GM18526 (cell line): ENCODE results near the gene EPN2.

Experiments
- POLR2A ChIP-seq: IDR thresholded peaks from 3 replicates; pipeline ENCODE4 v1.6.1; 2011; ENCODE audit not compliant: insufficient read length; ENCODE audit errors: extremely low read depth

EPN2 gene

GRCh38 chr17:19255279-19255678 lies 18.1 kb downstream of the EPN2 start:
- TF ChIP-seq POLR2A, result no peak

GRCh38 chr17:19258371-19258770 lies 21.2 kb downstream of the EPN2 start:
- no peak for TF ChIP-seq POLR2A

DNA sequence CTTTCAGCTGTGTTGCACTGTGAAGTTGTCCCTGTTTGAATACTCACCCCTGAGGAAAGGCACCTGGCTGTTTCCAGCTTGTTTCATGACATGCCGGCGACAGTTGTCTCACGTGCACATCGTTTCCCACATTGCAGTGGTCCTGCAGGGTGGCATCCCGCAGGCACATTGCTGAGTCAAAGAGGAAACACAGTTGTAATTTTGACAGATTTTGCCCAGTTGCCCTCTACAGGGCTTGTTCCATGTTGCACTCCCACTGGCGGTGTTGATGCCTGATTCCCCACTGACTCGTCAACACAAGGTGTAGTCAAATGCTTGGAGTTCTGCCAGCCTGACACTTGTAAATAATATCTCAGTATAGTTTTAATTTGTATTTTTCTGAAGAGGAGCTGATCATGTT lies 23.8 kb downstream of the EPN2 start:
- no peak for TF ChIP-seq POLR2A

GRCh38 chr17:19261426-19261825 lies 24.3 kb downstream of the EPN2 start:
- TF ChIP-seq POLR2A, result no peak

GRCh38 chr17:19262650-19263631 lies 25.8 kb downstream of the EPN2 start:
- TF ChIP-seq POLR2A, result no peak

GRCh38 chr17:19263641-19264051 lies 26.5 kb downstream of the EPN2 start:
- no peak for TF ChIP-seq POLR2A

DNA sequence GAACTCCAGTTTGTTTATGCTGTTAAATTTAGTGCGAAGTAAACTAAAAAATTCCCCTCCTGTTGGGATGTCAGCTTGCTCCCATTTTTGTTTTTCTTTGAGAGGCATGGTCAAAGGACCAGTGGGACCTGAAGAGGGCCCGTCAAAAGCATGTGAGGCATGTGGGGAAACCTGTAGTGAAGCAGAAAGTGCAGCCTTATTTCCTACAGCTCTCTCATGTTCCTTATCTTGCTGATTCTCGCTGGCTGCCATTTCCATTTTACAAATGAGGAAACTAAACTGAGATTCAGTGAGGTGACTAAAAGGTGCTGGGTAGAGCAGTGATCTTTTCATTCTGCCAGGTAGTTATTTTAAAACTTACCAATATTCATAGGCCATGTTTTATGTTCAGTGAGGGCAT lies 27.1 kb downstream of the EPN2 start:
- TF ChIP-seq POLR2A, result no peak

DNA sequence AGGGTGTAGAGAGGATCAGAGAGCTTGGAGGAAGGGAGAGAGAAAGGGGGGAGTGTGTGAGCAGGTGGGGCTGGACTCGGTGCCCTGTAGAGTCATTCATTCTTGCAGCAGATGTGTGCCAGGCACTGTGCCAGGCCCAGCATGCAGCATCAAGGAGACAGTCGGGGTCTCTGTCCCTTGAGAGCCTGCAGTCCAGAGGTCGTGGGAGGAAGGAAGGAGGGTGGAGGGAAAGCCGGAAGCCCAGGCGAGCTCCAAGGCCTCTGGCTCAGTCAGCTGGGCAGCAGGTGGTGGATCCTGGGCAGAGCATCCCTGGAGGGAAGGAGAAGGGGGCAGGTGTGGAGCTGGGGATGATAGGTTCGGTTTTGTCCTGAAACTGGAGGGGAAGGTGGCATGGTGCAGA lies 27.5 kb downstream of the EPN2 start:
- TF ChIP-seq POLR2A, result no peak

GRCh38 chr17:19265755-19266154 lies 28.6 kb downstream of the EPN2 start:
- no peak for TF ChIP-seq POLR2A

DNA sequence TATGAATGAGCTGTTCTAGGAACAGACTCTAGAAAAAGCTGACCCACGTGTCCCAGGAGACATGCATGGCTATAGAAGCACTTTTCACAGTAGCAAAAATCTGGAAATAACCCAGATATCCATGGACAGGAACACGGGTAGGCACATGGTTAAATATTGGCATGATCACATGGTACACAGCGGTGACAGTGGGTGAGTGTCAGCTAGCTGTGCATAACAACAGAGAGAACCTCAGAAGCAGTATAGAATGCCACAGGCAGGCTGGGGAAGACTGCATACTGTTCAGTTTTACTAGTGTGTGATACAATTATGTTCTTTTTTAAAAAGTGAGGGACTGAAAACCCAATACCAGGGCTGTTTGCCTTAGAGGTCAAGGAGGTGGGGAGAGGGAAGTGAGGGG lies 31.4 kb downstream of the EPN2 start:
- TF ChIP-seq POLR2A, result no peak

GRCh38 chr17:19269106-19269505 lies 31.9 kb downstream of the EPN2 start:
- no peak for TF ChIP-seq POLR2A

DNA sequence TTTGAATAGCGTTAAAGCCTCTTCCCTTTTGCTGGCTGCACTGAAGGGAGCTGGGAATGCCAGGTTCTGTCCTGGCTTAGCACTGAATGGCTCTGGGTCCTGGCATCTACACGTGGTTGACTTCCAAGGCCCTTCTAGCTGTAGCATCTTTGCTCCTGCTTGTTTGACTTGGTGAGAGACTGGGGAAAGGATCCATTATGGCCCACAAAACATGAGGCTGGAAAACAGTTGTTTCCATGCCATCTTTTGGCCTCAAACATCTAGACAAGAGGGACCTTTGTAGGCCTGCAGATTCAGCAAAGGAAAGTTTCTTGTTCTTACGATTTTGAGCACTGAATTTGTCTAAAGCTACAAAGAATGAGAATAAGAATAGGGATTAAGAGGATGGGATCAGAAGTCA lies 32.5 kb downstream of the EPN2 start:
- TF ChIP-seq POLR2A, result no peak

DNA sequence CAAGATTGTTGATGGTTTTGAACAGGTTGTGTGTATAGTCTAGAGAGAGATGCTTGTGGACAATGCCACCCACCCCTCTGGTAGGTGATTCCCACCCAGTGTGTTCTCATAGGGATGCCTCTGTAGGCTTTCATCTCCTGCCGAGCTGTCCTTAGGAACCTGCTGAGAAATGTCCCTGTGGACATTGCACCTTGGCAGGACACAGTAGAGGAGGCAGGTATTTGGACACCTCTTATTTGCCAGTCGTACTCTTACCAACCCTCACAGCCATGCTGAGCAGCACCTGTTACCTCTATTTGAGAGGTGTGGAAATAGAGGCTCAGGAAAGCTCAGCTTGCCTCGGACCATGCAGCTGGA lies 33.2 kb downstream of the EPN2 start:
- no peak for TF ChIP-seq POLR2A

DNA sequence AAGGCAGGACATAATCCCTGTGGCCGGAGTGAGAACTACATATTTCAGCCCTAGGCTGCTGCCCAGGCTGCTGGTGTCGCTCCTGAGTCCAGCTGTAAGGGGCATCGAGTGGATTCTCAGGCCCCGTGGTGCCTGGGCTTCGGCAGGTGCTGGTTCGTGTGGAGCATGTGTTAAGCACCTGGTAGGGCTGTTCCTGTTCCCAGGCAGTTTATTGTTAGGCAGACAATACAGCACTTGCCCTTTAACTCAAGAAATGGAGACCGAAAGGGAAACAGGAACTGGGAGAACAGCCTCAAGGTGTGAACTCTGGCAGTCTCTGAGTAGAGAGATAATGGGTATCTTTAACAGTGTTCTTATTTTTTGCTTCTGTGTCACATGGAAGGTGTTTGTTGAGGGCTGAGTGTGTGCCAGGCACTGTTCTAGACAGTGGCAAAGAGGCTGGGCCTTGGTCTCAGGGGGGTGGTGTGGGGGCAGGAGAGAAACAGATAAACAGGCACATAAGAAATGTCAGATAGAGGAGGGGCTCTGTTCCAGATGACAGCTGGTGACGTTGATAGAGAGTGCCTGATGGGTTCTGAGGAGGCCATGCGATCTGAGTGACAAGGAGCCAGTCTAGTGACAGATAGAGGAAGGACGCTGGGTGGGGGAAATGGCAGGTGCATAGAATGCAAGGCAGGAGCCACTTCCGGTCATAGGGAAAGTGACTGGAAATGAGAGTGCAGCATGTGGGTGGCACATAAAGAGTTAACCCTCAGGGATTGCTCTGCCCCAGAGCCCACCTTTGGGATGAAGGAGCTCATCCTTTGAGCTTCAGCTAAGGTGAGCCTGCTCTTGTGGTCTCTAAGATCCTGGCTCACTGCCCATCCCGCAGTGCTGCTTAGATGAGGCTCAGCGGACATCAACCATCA lies 33.8 kb downstream of the EPN2 start:
- no peak for TF ChIP-seq POLR2A

DNA sequence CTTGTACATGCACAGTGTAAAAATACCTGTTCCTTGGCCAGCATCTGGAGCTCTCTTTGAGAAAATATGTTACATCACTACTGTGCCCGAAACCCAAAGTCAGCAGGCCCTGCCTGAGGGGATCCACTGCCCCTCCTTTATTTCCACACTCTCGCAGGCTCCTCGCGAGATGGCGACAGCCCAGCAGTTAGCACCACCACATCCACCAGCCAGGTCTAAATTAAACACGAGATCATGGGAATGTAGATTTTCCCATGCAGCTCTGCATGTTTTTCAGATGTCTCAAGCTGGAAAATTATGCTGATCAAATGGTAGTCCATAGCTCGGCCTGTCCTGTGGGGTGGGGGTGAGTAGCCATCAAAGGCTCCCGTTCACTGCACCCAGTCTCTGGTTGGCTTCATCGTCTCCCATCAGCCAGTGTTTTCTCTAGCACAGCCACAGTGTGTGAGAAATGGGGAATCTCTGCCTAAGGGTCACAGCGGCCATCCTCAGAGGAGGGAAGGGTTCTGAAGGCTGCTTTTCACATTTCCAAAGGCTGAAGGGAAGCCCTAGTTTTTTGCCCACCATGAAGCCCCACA lies 34.7 kb downstream of the EPN2 start:
- no peak for TF ChIP-seq POLR2A

- TF ChIP-seq POLR2A, result no peak
These were observed 36.6 kb downstream of the EPN2 start for GRCh38 chr17:19273731-19274130.

- no peak for TF ChIP-seq POLR2A
These were observed 37.7 kb downstream of the EPN2 start for GRCh38 chr17:19274893-19275292.
